8988T (cell line): Measurements from ENCODE around the gene SFTPA2.
"Not testable (repeated sequence)": the region's sequence is repeated elsewhere in the genome, so short reads cannot be mapped to it uniquely, and the experiment has no call there.

Source experiments
- DNase-seq: peaks from one replicate; pipeline ENCODE4 v3.0.0; 2011

Gene SFTPA2

GRCh38 chr10:79555354-79556309 lies 4.6 kb downstream of the SFTPA2 start:
- no peak for DNase-seq

GRCh38 chr10:79552143-79552542 lies 8.1 kb downstream of the SFTPA2 start:
- no peak for DNase-seq

GRCh38 chr10:79547973-79548372 lies 12.2 kb downstream of the SFTPA2 start:
- DNase-seq = no peak

- not testable (repeated sequence) for DNase-seq
Observed at GRCh38 chr10:79547128-79547527, 13.1 kb downstream of the SFTPA2 start.

- not testable (repeated sequence) for DNase-seq
Observed at GRCh38 chr10:79544926-79545659, 15.1 kb downstream of the SFTPA2 start.

GRCh38 chr10:79544408-79544807 lies 15.8 kb downstream of the SFTPA2 start:
- not testable (repeated sequence) for DNase-seq

- DNase-seq = no peak
Observed at GRCh38 chr10:79542626-79543025, 17.6 kb downstream of the SFTPA2 start.

GRCh38 chr10:79540930-79541329 lies 19.3 kb downstream of the SFTPA2 start:
- not testable (repeated sequence) for DNase-seq

- not testable (repeated sequence) for DNase-seq
Observed at GRCh38 chr10:79538311-79538710, 21.9 kb downstream of the SFTPA2 start.

GRCh38 chr10:79533903-79534175 lies 26.4 kb downstream of the SFTPA2 start:
- not testable (repeated sequence) for DNase-seq

GRCh38 chr10:79533142-79533902 lies 26.9 kb downstream of the SFTPA2 start:
- not testable (repeated sequence) for DNase-seq

GRCh38 chr10:79528261-79528660 lies 31.9 kb downstream of the SFTPA2 start:
- DNase-seq = not testable (repeated sequence)

- not testable (repeated sequence) for DNase-seq
Observed at GRCh38 chr10:79525049-79525710, 35.0 kb downstream of the SFTPA2 start.

GRCh38 chr10:79523157-79523853 lies 36.9 kb downstream of the SFTPA2 start:
- not testable (repeated sequence) for DNase-seq

- not testable (repeated sequence) for DNase-seq
Observed at GRCh38 chr10:79522464-79522863, 37.7 kb downstream of the SFTPA2 start.

GRCh38 chr10:79521751-79522150 lies 38.5 kb downstream of the SFTPA2 start:
- not testable (repeated sequence) for DNase-seq

- DNase-seq = not testable (repeated sequence)
Observed at GRCh38 chr10:79517567-79517966, 42.6 kb downstream of the SFTPA2 start.

- DNase-seq = not testable (repeated sequence)
Observed at GRCh38 chr10:79516532-79517205, 43.5 kb downstream of the SFTPA2 start.

GRCh38 chr10:79511891-79512583 lies 48.2 kb downstream of the SFTPA2 start, which contains the start of gene EIF5AL1:
Gene EIF5AL1 (plus strand): TSS chr10:79512533. CDS start chr10:79512650, 117 bp downstream.
- DNase-seq = not testable (repeated sequence)

GRCh38 chr10:79509934-79510508 lies 50.2 kb downstream of the SFTPA2 start:
- DNase-seq = not testable (repeated sequence)
